ENCODE results near the gene NEUROD2. TPM values are rescaled to one million over a fixed set of nuclear protein-coding genes. Genes with fewer than 3 reads are reported as not detected.

Gene NEUROD2
- total RNA-seq, 1 experiment from 2014 or later: not detected

DNA sequence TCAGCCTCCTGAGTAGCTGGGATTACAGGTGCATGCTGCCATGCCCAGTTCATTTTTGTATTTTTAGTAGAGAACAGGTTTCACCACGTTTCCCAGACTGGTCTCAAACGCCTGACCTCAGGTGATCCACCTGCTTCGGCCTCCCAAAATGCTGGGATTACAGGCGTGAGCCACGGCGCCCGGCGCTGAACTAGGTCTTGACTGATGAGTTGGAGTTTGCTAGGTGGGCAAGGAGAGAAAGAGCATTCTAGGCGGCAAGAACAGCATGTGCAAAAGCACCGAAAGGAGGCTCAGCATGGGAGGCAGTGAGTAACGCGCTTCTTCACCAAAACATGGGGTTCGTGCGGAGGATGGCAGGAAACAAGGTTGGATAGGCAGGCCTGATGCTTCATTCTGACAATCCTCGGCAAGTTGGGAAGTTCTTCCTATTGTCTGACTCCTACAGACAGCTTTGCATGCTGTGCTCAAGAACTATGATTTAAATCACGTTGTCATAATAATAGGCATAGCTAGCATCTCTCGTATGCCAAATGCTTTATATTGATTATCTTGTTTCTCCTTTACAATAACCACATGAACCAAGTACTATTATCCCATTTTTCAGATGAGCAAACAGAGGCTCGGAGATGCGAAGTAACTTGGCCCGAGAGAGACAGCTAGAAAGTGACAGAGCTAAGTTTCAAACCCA, 26.5 kb downstream of the NEUROD2 start:
- no peak for DNase-seq (ENCODE audit: low spot score)

GRCh38 chr17:39580082-39580468, 27.6 kb downstream of the NEUROD2 start:
- no peak for DNase-seq (ENCODE audit: low spot score)

- DNase-seq (ENCODE audit: low spot score): no peak
Measured at GRCh38 chr17:39579318-39580081, 28.2 kb downstream of the NEUROD2 start.

GRCh38 chr17:39578272-39578671, 29.4 kb downstream of the NEUROD2 start:
- DNase-seq (ENCODE audit: low spot score): no peak

- peak; percentile 28 for DNase-seq (ENCODE audit: low spot score)
Measured at GRCh38 chr17:39576187-39576586, 31.5 kb downstream of the NEUROD2 start.

DNA sequence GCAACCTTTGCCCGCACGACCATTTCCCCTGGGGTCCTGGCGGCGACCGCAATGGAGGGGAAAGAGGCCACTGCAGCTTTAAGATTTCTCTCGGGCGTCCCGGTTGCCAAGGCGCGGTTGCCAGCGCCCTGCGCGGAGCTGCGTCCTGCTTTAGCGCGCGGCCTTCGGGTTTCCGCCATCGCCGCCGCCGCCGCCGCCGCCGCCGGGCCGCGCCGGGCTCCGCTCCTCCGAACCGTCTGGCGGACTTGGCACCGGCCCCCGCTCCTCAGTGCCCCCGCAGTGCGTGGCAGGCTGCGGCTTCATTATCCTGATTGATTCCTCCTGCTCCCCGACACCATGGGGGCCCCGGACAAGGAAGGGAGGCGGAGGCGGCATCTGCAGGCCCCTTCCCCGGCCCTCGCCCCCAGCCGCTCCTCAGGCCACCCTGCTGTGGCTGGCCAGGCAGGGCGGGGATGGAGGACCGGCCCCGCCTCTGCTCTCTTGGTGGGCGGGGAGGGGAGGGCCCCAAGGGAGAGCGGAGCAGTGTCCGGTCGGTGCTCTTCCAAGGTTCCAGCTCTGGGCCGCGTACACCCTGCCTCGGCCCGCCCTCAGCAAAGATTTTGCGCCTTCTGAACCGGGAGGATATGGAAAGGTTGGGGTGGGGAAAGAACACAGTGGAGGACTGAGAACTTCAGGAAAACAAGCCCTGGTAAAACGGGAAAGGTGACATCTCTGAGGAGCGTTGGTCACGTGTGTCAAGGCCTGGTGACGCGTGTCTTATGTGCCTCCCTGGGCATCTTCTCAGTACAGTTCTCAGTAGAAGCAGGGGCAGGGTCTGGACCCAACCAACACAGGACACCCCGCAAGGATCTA, 34.0 kb downstream of the NEUROD2 start:
- DNase-seq (ENCODE audit: low spot score): peak; percentile 56

DNA sequence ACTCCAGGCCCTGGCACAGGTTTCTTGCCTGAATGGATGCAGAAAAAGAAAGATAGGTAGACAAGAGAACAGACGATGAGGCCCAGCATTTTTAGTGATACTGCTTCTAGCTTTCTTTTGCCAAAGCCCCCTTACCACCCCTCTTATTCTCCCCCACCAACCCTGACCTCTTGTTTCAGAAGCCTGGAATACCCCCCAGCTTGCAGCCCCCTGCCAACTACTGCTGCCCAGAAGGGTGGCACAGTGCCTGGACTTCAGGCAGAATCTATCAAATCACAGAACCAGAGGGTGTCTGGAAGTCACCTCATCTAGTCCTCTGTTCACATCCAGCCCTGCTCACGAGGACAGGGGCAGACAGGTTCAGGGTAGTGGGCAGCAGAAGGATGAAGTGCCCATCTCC, 35.6 kb downstream of the NEUROD2 start:
- DNase-seq (ENCODE audit: low spot score): no peak

DNA sequence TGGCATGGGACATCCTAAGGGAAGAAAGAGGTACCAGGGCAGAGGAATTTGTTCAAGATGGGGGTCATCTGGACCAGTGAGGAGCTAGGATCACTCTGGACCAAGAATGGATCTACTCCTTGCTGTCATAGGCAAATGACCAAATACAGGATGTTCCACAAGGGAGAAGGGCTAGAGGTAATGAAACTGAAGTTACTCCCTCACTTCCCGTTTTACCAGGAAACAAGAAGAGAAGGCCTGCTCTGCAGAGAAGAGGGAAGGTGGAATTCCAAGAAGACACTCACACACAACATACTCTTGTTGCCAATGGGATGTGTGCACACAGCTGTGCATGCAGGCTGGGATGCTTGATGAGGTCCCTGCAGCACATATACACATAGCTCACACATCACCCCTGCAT, 38.6 kb downstream of the NEUROD2 start:
- no peak for DNase-seq (ENCODE audit: low spot score)

GRCh38 chr17:39568702-39569101, 39.0 kb downstream of the NEUROD2 start:
- DNase-seq (ENCODE audit: low spot score): no peak

DNA sequence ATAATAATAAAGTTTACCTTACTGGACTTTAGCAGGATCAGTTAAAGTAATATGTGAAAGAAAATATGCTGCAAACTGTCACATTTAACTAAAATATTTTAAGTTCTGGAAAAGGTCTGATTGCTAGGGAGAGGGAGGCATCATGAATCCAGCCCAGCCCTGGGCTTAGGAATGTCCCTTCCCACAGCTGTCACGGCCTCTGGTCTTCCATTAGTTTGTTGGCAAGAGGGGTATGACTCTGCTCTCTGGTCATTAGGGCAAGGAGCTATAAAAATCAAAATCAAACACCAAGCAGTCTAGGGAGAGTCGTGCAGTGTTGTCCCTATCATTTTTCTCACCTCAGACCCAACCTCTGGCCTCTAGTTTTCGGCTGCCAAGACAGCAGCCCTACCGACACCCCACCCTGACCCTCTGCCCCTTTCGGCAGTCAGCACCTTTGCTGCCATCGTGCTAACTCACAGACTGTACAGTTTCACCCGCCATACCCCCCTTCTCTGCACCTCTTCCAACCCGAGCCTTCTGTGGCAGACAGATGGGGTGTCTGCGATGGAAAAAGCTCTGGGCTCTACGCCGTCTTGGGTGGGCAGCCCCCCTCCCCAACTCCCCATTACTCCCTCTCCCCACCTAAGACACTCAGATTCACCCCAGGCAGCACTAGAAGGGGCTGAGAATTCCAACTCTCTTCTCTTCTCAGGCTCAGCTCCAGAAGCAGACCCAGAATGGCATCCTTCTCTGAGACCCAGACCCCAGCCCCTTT, 41.4 kb downstream of the NEUROD2 start:
- no peak for DNase-seq (ENCODE audit: low spot score)

DNA sequence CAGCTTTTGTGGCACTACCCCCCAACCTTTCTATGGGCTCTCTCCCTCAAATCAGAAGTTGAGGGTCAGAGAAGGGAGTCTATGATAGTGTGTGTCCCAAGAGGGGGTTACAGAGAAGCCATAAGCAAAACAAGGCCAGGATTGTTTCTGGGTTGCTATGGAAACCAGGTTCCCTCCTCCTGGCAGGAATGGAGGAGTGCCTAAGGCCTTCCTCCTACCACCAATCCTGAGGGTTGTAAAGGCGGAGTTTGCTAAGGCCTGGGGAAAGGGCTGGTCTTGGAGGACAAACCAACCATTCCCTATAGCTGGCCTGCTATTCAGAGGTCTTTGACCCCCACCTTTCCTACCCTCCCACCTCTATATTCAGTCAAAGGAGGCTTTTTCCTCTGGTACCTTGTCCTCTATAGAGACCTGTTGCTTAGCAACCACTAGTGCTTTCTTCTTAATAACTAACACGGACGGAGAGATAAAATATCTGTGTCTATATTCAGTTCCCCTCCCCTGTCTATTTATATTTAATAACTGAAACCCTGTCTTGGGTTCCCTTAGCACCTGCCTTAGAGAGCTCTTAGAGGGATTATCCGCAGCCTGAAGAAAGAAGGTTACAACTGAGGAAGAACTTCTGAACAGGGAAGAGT, 43.4 kb downstream of the NEUROD2 start:
- DNase-seq (ENCODE audit: low spot score): peak; percentile 36

- no peak for DNase-seq (ENCODE audit: low spot score)
Measured at GRCh38 chr17:39563476-39563875, 44.2 kb downstream of the NEUROD2 start.

- no peak for DNase-seq (ENCODE audit: low spot score)
Measured at GRCh38 chr17:39562976-39563375, 44.7 kb downstream of the NEUROD2 start.

DNA sequence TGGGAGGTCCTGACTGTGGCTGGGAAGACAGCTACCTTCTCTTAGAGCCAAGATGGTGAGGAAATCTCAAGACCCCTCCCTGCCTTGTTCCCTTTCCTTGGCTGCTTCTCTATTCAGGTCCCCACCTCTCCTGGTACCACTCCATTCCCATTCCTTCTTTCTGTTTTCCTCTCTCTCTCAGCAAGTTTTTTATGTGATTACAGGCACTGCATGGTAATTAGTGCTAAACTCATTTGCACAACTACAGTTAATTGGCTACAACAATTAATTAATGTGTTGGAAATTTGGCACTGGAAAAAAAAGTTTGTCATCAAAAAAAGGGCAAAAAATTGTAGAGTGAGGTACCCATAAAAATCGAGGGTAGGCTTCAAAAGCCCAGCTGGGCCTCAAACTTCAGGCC, 45.3 kb downstream of the NEUROD2 start:
- DNase-seq (ENCODE audit: low spot score): no peak

DNA sequence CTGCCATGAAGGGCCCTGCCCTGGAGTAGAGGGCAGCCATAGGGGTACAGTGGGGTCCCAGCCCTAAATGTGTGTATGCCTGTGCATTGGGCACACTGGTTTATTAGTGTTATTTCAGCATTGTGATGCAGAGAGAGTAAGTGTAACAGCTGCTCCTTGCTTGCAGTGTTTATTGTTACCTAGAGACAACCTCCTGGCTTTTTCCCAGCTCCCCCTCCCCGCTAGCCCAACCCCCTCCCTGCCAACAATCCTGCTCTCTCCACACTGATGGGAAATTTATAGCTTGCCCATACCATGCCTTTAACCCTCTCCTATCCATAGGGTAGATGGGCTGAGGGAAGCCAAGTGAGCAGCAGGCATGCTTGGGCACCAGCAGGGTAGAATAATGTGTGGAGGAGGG, 51.3 kb downstream of the NEUROD2 start:
- no peak for DNase-seq (ENCODE audit: low spot score)

DNA sequence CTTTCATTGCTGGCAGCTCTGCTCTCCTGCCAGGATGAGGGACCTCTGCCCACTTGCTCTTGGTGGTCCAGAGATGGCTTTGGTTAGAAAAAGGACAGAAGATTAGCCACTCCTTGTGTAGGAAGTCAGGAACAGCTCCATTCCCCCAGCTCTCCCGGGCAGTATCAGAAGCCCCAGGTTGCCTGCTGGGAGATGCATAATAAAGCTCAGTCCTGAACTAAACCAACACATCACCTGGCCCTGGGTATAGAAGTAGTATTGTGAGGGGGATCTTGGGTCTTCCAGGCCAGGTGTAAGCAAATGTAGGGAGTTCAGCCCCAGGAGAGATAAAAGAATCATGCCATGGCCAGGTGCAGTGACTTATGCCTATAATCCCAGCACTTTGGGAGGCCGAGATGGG, 52.4 kb downstream of the NEUROD2 start:
- no peak for DNase-seq (ENCODE audit: low spot score)

Other genes starting within 250 kb of the NEUROD2 start
- 3.3 and 4.7 TPM in 2 replicates for gene FBXL20, start 206.3 kb downstream of the NEUROD2 start, total RNA-seq (2014; rRNA removed; shearing (Covaris generic))
- gene MED1, start 156.7 kb downstream of the NEUROD2 start, total RNA-seq (2014; rRNA removed; shearing (Covaris generic)): 12.0 and 13.4 TPM in 2 replicates
- gene CDK12, start 146.4 kb downstream of the NEUROD2 start, total RNA-seq (2014; rRNA removed; shearing (Covaris generic)): 40.7 and 53.5 TPM in 2 replicates
- 14.8 and 16.0 TPM in 2 replicates for gene PPP1R1B, start 19.0 kb upstream of the NEUROD2 start, total RNA-seq (2014; rRNA removed; shearing (Covaris generic))
- 50.8 and 54.2 TPM in 2 replicates for gene STARD3, start 29.2 kb upstream of the NEUROD2 start, total RNA-seq (2014; rRNA removed; shearing (Covaris generic))
- 1.9 and 2.2 TPM in 2 replicates for gene TCAP, start 57.4 kb upstream of the NEUROD2 start, total RNA-seq (2014; rRNA removed; shearing (Covaris generic))
- 0.25 and 0.65 TPM in 2 replicates for gene PNMT, start 60.5 kb upstream of the NEUROD2 start, total RNA-seq (2014; rRNA removed; shearing (Covaris generic))
- gene PGAP3, start 80.1 kb upstream of the NEUROD2 start, total RNA-seq (2014; rRNA removed; shearing (Covaris generic)): 34.6 and 39.1 TPM in 2 replicates
- 91.0 and 110 TPM in 2 replicates for gene ERBB2, start 92.1 kb upstream of the NEUROD2 start, total RNA-seq (2014; rRNA removed; shearing (Covaris generic))
- gene MIEN1, start 122.6 kb upstream of the NEUROD2 start, total RNA-seq (2014; rRNA removed; shearing (Covaris generic)): 118 and 121 TPM in 2 replicates
- 127 and 142 TPM in 2 replicates for gene GRB7, start 130.0 kb upstream of the NEUROD2 start, total RNA-seq (2014; rRNA removed; shearing (Covaris generic))

Measured in HT-29 (cell line).